SK-N-SH (cell line): ENCODE data around the gene MSL1.

Experiments used
- EP300 ChIP-seq, 2 experiments: IDR thresholded peaks; 2 replicates each; pipeline versions ENCODE4 v1.4.0 to v1.6.1; 2012; ENCODE audit warnings: borderline replicate concordance in 1 of 2, low read depth in 1 of 2, low read length in 1 of 2
- EZH2phosphoT487 ChIP-seq: fragments of 200-600 bp; sonication (generic); IDR thresholded peaks from 2 replicates; pipeline ENCODE4 v1.6.1; 2017; ENCODE audit warnings: low read depth, mixed run types, mild to moderate bottlenecking, antibody characterized with exemption, moderate library complexity, borderline replicate concordance
- FOXJ3 ChIP-seq: sonication (generic); formaldehyde crosslinking; IDR thresholded peaks from 2 replicates; pipeline ENCODE4 v1.5.1; 2020; ENCODE audit warnings: mild to moderate bottlenecking, missing genetic modification reagents
- GATA2 ChIP-seq: sonication (generic); formaldehyde crosslinking; IDR thresholded peaks from 2 replicates; pipeline ENCODE4 v1.5.0; 2020; ENCODE audit warnings: mild to moderate bottlenecking, missing genetic modification reagents
- POLR2AphosphoS5 ChIP-seq: IDR thresholded peaks from 2 replicates; pipeline ENCODE4 v1.6.1; 2012; ENCODE audit warnings: low read depth, low read length
- RCOR1 ChIP-seq: fragments of 150-350 bp; IDR thresholded peaks from 2 replicates; pipeline ENCODE4 v1.6.1; 2017; ENCODE audit warnings: antibody characterized with exemption, low read length
- RFX5 ChIP-seq: IDR thresholded peaks from 2 replicates; pipeline ENCODE4 v1.6.1; 2012; ENCODE audit warnings: mild to moderate bottlenecking, improper control_type of control experiment, low read length
- YY1 ChIP-seq: IDR thresholded peaks from 2 replicates; pipeline ENCODE4 v1.4.0; 2012; ENCODE audit warnings: low read depth, mild to moderate bottlenecking
- TF ChIP-seq, protein P1 (sequence below): fragments of 200-600 bp; sonication (generic); IDR thresholded peaks from 2 replicates; pipeline ENCODE4 v1.6.1; 2017; ENCODE audit warnings: antibody characterized with exemption, mild to moderate bottlenecking, moderate library complexity

DNA sequence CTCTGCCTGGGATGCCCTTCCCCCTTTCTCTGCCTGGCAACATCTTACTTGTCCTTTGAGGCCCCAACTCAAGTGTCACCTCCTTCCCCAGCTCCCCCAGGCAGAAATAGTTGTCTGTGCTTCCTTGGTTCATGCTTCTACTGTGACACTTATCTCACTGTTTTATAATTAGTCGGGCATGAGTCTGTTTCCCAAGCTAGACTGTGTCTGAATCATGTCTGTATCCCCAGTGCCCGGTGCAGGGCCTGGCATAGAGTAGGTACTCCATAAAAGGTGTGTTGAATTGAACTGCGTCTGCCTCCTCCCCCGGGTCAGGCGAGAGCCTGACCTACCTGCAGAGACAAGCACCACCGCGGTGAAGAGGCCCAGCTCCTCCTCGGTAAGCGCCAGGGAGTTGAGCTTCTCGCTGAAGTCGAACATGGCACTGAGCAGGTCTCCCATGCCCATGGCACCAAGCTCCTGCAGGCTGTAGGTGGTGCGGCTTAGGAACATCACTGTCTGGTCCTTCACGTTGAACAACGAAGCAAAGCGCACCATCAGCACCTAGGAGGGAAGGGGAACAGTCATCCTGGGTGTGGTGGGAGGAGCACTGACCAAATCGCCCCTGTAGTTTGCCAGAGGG is 28.1 kb upstream of the MSL1 start:
- TF ChIP-seq YY1 (no peak), RCOR1 (no peak), POLR2AphosphoS5 (no peak), GATA2 (CRISPR knock-in tag) (no peak), EZH2phosphoT487 (no peak), EP300 (IDR thresholded peaks at IDR 0.05; ENCODE audit: borderline replicate concordance in 1 of 2, low read depth in 1 of 2, low read length in 1 of 2) (no peak), FOXJ3 (CRISPR knock-in tag) (no peak), RFX5 (no peak)
- TF ChIP-seq, protein P1, sequence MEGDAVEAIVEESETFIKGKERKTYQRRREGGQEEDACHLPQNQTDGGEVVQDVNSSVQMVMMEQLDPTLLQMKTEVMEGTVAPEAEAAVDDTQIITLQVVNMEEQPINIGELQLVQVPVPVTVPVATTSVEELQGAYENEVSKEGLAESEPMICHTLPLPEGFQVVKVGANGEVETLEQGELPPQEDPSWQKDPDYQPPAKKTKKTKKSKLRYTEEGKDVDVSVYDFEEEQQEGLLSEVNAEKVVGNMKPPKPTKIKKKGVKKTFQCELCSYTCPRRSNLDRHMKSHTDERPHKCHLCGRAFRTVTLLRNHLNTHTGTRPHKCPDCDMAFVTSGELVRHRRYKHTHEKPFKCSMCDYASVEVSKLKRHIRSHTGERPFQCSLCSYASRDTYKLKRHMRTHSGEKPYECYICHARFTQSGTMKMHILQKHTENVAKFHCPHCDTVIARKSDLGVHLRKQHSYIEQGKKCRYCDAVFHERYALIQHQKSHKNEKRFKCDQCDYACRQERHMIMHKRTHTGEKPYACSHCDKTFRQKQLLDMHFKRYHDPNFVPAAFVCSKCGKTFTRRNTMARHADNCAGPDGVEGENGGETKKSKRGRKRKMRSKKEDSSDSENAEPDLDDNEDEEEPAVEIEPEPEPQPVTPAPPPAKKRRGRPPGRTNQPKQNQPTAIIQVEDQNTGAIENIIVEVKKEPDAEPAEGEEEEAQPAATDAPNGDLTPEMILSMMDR = no peak
